Measurements from ENCODE around the gene ADAMTS19. TPM values are rescaled to one million over a fixed set of nuclear protein-coding genes. Genes with fewer than 3 reads are reported as not detected.

ADAMTS19 gene
- polyA plus RNA-seq, 1 donor (not counting 4 experiments of a cell fraction or from before 2014, with no cell fraction given): 0.08 TPM

GRCh38 chr5:129746876-129747275 lies 286.8 kb downstream of the ADAMTS19 start:
- FAIRE-seq: no peak
- TF ChIP-seq EZH2 (IDR thresholded peaks at IDR 0.05; ENCODE audit: low read length) (no peak), CTCF (optimal IDR thresholded peaks at IDR 0.05 in 1 of 3, IDR thresholded peaks at IDR 0.05 in 1 of 3, conservative IDR thresholded peaks at IDR 0.05 in 1 of 3; ENCODE audit: extremely low read depth in 1 of 3, insufficient read depth in 2 of 3, low read length in 3 of 3) (no peak)
- dilution Hi-C loops (cut with MboI; ENCODE audit: extremely low pct_ligation_motif_present, low sequenced_read_pairs): no loop called here

GRCh38 chr5:129747572-129748407 lies 287.7 kb downstream of the ADAMTS19 start, which contains the start of gene MINAR2:
Gene MINAR2, plus strand, starts transcription at chr5:129748094. Its CDS starts 97 bp downstream, at chr5:129748191.
- H3K4me3 ChIP-seq (ENCODE audit: control insufficient read depth in 2 of 3, extremely low read depth in 1 of 3, insufficient read depth in 2 of 3, low read depth in 1 of 3, low read length in 3 of 3): no peak within 1 kb of the TSS

More at GRCh38 chr5:129746876-129747275, 286.8 kb downstream of the ADAMTS19 start:
- Histone ChIP-seq H3K27me3 (ENCODE audit: control insufficient read depth, extremely low read depth, insufficient read depth, low read length) (no peaks in the 10 kb centered on the region), H2AFZ (ENCODE audit: control insufficient read depth, low read length) (no peak overlapping the region), H3K9ac (ENCODE audit: control insufficient read depth, extremely low read depth, insufficient read depth, low read length) (no peak overlapping the region), H4K20me1 (ENCODE audit: control insufficient read depth, extremely low read depth, insufficient read depth, low read length) (no peaks in the 10 kb centered on the region), H3K36me3 (ENCODE audit: control insufficient read depth in 2 of 2, extremely low read depth in 1 of 2, insufficient read depth in 2 of 2, low read length in 2 of 2) (no peaks in the 10 kb centered on the region), H3K79me2 (ENCODE audit: control insufficient read depth, insufficient read depth, low read length) (no peaks in the 10 kb centered on the region), H3K27ac (ENCODE audit: control insufficient read depth, insufficient read depth, low read length) (no peak overlapping the region), H3K4me2 (ENCODE audit: control insufficient read depth, extremely low read depth, insufficient read depth, low read depth, low read length) (no peak overlapping the region), H3K4me3 (ENCODE audit: control insufficient read depth in 2 of 3, extremely low read depth in 1 of 3, insufficient read depth in 2 of 3, low read depth in 1 of 3, low read length in 3 of 3) (no peak overlapping the region), H3K4me1 (ENCODE audit: control insufficient read depth, extremely low read depth, insufficient read depth, low read length) (no peaks in the 10 kb centered on the region), H3K9me1 (ENCODE audit: control insufficient read depth, extremely low read depth, insufficient read depth, low read length) (no peaks in the 10 kb centered on the region), H3K9me3 (ENCODE audit: control insufficient read depth, low read depth, low read length) (no peaks in the 10 kb centered on the region)
- DNase-seq (ENCODE audit: low read depth, low spot score): no peak

More at GRCh38 chr5:129747572-129748407, 287.7 kb downstream of the ADAMTS19 start, which contains the start of gene MINAR2:
- Histone ChIP-seq H3K4me2 (ENCODE audit: control insufficient read depth, extremely low read depth, insufficient read depth, low read depth, low read length) (no peak within 1 kb of the TSS), H3K4me1 (ENCODE audit: control insufficient read depth, extremely low read depth, insufficient read depth, low read length) (no peaks in the 10 kb centered on the region), H3K9ac (ENCODE audit: control insufficient read depth, extremely low read depth, insufficient read depth, low read length) (no peak within 1 kb of the TSS), H3K9me3 (ENCODE audit: control insufficient read depth, low read depth, low read length) (no peaks in the 10 kb centered on the region), H3K36me3 (ENCODE audit: control insufficient read depth in 2 of 2, extremely low read depth in 1 of 2, insufficient read depth in 2 of 2, low read length in 2 of 2) (no peaks in the 10 kb centered on the region), H3K79me2 (ENCODE audit: control insufficient read depth, insufficient read depth, low read length) (no peaks in the 10 kb centered on the region), H3K27me3 (ENCODE audit: control insufficient read depth, extremely low read depth, insufficient read depth, low read length) (no peaks in the 10 kb centered on the region), H3K27ac (ENCODE audit: control insufficient read depth, insufficient read depth, low read length) (no peak within 1 kb of the TSS), H4K20me1 (ENCODE audit: control insufficient read depth, extremely low read depth, insufficient read depth, low read length) (no peaks in the 10 kb centered on the region), H3K9me1 (ENCODE audit: control insufficient read depth, extremely low read depth, insufficient read depth, low read length) (no peaks in the 10 kb centered on the region), H2AFZ (ENCODE audit: control insufficient read depth, low read length) (no peak within 1 kb of the TSS)
- DNase-seq (ENCODE audit: low read depth, low spot score) (no peak), FAIRE-seq (no peak)
- TF ChIP-seq EZH2 (IDR thresholded peaks at IDR 0.05; ENCODE audit: low read length) (no peak), CTCF (optimal IDR thresholded peaks at IDR 0.05 in 1 of 3, IDR thresholded peaks at IDR 0.05 in 1 of 3, conservative IDR thresholded peaks at IDR 0.05 in 1 of 3; ENCODE audit: extremely low read depth in 1 of 3, insufficient read depth in 2 of 3, low read length in 3 of 3) (no peak)
- dilution Hi-C loops (cut with MboI; ENCODE audit: extremely low pct_ligation_motif_present, low sequenced_read_pairs): no loop called here

Measured in keratinocyte (primary cell).